ENCODE results near the gene MET.
"Not testable (repeated sequence)": the region's sequence is repeated elsewhere in the genome, so short reads cannot be mapped to it uniquely, and the experiment has no call there.

MET gene

DNA sequence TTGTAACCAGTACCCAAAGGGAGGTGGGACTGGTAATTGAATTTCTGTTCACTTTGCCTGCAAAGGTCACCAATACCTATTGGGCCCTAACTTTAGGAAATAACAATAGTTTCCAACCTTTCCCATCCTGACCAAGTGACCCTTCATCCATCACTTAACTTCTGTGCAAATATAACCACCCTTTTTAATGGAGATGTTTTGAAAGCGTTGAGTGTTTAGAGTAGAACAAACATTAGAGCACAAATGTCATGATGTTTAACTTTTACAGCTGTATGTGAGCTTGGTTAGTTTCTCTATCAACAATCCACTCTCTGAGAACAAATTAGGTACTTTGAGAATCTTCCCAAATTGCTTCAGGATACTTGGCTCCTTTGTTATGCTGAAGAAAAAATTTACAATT lies 66.4 kb downstream of the MET start:
- no peaks in the 10 kb centered on the region for H3K4me1 ChIP-seq (ENCODE audit: control insufficient read depth, insufficient read depth, low read length, poor library complexity, severe bottlenecking)
- no peak overlapping the region for H3K4me3 ChIP-seq (ENCODE audit: extremely low read depth, insufficient read depth, low read length, poor library complexity, severe bottlenecking)
- no peak overlapping the region for H3K27ac ChIP-seq (ENCODE audit: low read depth, low read length, severe bottlenecking)
- WGBS, 2 experiments (ENCODE audit: insufficient coverage in 2 of 2) = no CpG with 5 or more reads among the region's 1 CpG
- H3K9me3 ChIP-seq (ENCODE audit: control insufficient read depth, low read length) = no peaks in the 10 kb centered on the region
- H3K36me3 ChIP-seq (ENCODE audit: control insufficient read depth, insufficient read depth, low read length) = no peaks in the 10 kb centered on the region

DNA sequence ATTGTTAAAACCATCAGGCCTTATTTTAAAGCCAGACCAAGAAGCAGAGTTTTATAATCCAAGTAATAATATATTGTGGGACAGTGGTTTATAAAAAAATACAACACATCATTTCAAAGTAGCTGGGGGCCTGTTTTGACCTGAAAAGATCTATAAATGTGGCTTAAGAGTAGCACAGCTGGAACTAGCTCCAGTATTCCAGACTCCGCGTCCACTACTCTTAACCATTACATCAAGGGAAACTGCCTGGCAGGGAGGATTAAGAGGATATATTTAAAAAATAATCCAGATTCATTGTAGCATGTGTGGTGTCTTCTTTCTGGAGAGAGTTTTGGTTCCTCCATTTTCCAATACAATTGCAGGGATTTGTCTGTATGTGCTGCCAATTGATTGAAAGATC lies 67.3 kb downstream of the MET start:
- WGBS, 2 experiments (ENCODE audit: insufficient coverage in 2 of 2) = no CpG with 5 or more reads among the region's 2 CpGs
- Histone ChIP-seq H3K4me1 (ENCODE audit: control insufficient read depth, insufficient read depth, low read length, poor library complexity, severe bottlenecking) (no peaks in the 10 kb centered on the region), H3K9me3 (ENCODE audit: control insufficient read depth, low read length) (no peaks in the 10 kb centered on the region), H3K4me3 (ENCODE audit: extremely low read depth, insufficient read depth, low read length, poor library complexity, severe bottlenecking) (no peak overlapping the region), H3K36me3 (ENCODE audit: control insufficient read depth, insufficient read depth, low read length) (no peaks in the 10 kb centered on the region), H3K27ac (ENCODE audit: low read depth, low read length, severe bottlenecking) (no peak overlapping the region)

DNA sequence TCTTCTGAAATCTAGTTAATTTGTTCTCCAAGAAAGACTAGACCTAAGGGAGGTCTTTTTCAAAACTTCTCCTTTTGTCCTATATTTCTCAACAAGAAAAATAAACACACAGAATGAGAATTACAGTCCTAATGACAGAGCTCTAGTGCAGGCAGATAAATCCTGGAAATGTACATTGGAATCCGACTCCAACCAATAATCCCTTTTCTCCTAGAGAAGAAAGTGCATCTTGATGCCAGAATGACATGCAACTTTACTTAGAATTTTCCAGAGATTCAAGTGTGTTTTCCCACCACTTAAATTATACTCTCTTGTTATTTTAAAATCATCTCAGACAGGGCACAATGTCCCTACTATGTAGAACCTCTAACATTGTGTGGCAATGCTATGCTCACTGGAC lies 68.2 kb downstream of the MET start:
- no peak overlapping the region for H3K27ac ChIP-seq (ENCODE audit: low read depth, low read length, severe bottlenecking)
- H3K36me3 ChIP-seq (ENCODE audit: control insufficient read depth, insufficient read depth, low read length) = no peaks in the 10 kb centered on the region
- no peak overlapping the region for H3K4me3 ChIP-seq (ENCODE audit: extremely low read depth, insufficient read depth, low read length, poor library complexity, severe bottlenecking)
- H3K4me1 ChIP-seq (ENCODE audit: control insufficient read depth, insufficient read depth, low read length, poor library complexity, severe bottlenecking) = no peaks in the 10 kb centered on the region
- WGBS, 2 experiments (ENCODE audit: insufficient coverage in 2 of 2) = 82 to 100% methylated on average over 1 of the region's 1 CpG
- H3K9me3 ChIP-seq (ENCODE audit: control insufficient read depth, low read length) = no peaks in the 10 kb centered on the region

DNA sequence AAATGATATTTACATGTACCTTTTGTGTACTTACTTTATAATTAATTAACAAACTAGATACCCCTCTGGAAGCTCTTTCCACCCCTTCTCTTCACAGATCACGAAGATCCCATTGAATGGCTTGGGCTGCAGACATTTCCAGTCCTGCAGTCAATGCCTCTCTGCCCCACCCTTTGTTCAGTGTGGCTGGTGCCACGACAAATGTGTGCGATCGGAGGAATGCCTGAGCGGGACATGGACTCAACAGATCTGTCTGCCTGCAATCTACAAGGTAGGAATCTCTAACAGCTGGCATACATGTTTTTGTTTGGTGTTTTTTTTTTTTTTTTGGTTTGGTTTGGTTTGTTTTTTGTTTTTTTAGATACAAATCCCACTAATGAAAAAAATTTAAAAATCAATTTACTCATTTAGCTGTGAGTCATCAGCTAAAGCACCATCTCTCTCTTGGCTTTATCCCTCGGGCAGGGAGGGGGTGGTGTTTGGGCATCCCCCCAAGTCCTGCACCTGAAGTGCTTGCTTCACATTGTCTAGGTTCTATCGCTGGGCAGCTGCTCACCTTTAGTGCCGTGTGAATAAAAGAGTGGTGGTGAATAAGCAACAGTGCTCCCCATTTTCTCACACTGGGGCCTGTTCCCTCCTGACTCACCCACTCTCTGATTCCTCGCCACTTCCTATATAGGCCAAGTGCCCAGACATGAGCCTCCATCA lies 68.9 kb downstream of the MET start:
- no peak overlapping the region for H3K4me3 ChIP-seq (ENCODE audit: extremely low read depth, insufficient read depth, low read length, poor library complexity, severe bottlenecking)
- H3K4me1 ChIP-seq (ENCODE audit: control insufficient read depth, insufficient read depth, low read length, poor library complexity, severe bottlenecking) = no peaks in the 10 kb centered on the region
- H3K36me3 ChIP-seq (ENCODE audit: control insufficient read depth, insufficient read depth, low read length) = no peaks in the 10 kb centered on the region
- WGBS, 2 experiments (ENCODE audit: insufficient coverage in 2 of 2) = 99 to 100% methylated on average over 2 to 8 of the region's 9 CpGs
- no peak overlapping the region for H3K27ac ChIP-seq (ENCODE audit: low read depth, low read length, severe bottlenecking)
- no peaks in the 10 kb centered on the region for H3K9me3 ChIP-seq (ENCODE audit: control insufficient read depth, low read length)

DNA sequence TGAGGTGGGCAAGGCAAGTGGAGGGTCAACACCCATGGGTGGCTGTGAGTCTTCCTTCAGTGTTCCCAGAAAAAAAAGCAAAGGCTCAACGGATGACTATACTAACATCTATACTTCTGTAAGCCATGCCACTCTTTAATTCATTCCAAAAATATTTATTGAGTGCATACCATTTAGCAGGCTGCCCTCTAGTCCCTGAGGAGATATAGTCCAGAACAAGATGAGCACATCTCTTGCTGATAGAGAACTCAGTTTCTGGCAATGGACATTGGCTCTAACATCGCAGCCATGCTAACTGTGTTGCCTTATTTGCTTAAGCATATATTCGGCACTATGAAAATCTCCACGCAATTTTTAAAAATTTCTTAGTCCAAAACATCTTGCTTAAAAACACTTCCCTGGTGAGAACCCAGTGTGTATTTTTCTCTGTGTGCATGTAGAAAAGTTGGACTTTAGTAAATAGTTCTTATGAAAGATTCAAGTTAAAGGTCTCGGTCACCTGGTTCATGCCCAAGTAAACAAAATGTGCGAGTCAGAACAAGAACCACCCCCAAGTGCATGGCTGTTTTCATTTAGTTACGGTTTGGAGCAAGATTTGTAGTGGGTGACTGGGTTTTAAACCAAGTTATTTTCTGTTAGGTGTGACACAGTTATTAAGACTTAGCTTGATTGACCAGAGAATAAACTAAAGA lies 69.8 kb downstream of the MET start:
- H3K27ac ChIP-seq (ENCODE audit: low read depth, low read length, severe bottlenecking) = no peak overlapping the region

DNA sequence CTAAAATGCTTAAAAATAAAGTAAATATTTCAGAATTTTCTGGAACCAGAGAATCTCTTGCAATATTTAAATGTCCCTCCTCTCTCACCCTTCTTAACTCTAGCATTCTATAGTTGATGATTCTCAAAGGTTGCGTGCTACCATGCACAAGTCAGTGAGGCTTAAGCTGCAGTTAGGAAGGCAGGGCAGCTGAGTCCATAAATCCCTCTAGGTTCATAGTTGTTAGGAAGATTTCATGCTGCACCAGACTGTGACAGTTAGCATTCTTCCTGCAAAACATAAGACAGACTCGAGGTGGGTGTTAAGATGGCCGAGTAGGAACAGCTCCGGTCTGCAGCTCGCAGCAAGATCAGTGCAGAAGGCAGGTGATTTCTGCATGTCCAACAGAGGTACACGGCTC lies 70.6 kb downstream of the MET start:
- 90 to 94% methylated on average over 6 of the region's 6 CpGs for WGBS, 2 experiments (ENCODE audit: insufficient coverage in 2 of 2)
- H3K27ac ChIP-seq (ENCODE audit: low read depth, low read length, severe bottlenecking) = no peak overlapping the region
- no peaks in the 10 kb centered on the region for H3K36me3 ChIP-seq (ENCODE audit: control insufficient read depth, insufficient read depth, low read length)
- no peak overlapping the region for H3K4me3 ChIP-seq (ENCODE audit: extremely low read depth, insufficient read depth, low read length, poor library complexity, severe bottlenecking)
- H3K4me1 ChIP-seq (ENCODE audit: control insufficient read depth, insufficient read depth, low read length, poor library complexity, severe bottlenecking) = no peaks in the 10 kb centered on the region
- H3K9me3 ChIP-seq (ENCODE audit: control insufficient read depth, low read length) = no peaks in the 10 kb centered on the region

More for the DNA sequence above, 69.8 kb downstream of the MET start:
- H3K36me3 ChIP-seq (ENCODE audit: control insufficient read depth, insufficient read depth, low read length) = no peaks in the 10 kb centered on the region
- no peaks in the 10 kb centered on the region for H3K4me1 ChIP-seq (ENCODE audit: control insufficient read depth, insufficient read depth, low read length, poor library complexity, severe bottlenecking)
- H3K4me3 ChIP-seq (ENCODE audit: extremely low read depth, insufficient read depth, low read length, poor library complexity, severe bottlenecking) = no peak overlapping the region
- WGBS, 2 experiments (ENCODE audit: insufficient coverage in 2 of 2) = 93 to 97% methylated on average over 3 of the region's 7 CpGs
- no peaks in the 10 kb centered on the region for H3K9me3 ChIP-seq (ENCODE audit: control insufficient read depth, low read length)

DNA sequence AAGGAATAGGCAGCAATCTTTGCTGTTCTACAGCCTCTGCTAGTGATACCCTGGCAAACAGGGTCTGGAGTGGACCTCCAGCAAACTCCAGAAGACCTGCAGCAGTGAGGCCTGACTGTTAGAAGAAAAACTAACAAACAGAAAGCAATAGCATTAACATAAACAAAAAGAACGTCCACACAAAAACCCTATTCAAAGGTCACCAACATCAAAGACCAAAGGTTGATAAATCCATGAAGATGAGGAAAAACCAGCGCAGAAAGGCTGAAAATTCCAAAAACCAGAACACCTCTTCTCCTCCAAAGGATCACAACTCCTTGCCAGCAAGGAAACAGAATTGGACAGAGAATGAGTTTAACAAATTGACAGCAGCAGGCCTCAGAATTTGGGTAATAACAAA lies 71.8 kb downstream of the MET start:
- not testable (repeated sequence) for H3K27ac ChIP-seq (ENCODE audit: low read depth, low read length, severe bottlenecking); H3K4me3 ChIP-seq (ENCODE audit: extremely low read depth, insufficient read depth, low read length, poor library complexity, severe bottlenecking); H3K4me1 ChIP-seq (ENCODE audit: control insufficient read depth, insufficient read depth, low read length, poor library complexity, severe bottlenecking); H3K9me3 ChIP-seq (ENCODE audit: control insufficient read depth, low read length); H3K36me3 ChIP-seq (ENCODE audit: control insufficient read depth, insufficient read depth, low read length)
- WGBS, 2 experiments (ENCODE audit: insufficient coverage in 2 of 2) = 80% methylated on average over 1 of the region's 2 CpGs; no CpG with 5 or more reads in 1 of the 2 experiments

DNA sequence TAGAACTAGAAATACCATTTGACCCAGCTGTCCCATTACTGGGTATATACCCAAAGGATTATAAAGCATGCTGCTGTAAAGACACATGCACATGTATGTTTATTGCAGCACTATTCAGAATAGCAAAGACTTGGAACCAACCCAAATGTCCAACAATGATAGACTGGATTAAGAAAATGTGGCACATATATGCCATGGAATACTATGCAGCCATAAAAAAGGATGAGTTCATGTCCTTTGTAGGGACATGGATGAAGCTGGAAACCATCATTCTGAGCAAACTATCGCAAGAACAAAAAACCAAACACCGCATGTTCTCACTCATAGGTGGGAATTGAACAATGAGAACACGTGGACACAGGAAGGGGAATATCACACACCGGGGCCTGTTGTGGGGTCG lies 74.4 kb downstream of the MET start:
- WGBS, 2 experiments (ENCODE audit: insufficient coverage in 2 of 2) = no CpG with 5 or more reads among the region's 5 CpGs
- not testable (repeated sequence) for H3K36me3 ChIP-seq (ENCODE audit: control insufficient read depth, insufficient read depth, low read length); H3K27ac ChIP-seq (ENCODE audit: low read depth, low read length, severe bottlenecking); H3K4me1 ChIP-seq (ENCODE audit: control insufficient read depth, insufficient read depth, low read length, poor library complexity, severe bottlenecking); H3K9me3 ChIP-seq (ENCODE audit: control insufficient read depth, low read length); H3K4me3 ChIP-seq (ENCODE audit: extremely low read depth, insufficient read depth, low read length, poor library complexity, severe bottlenecking)

DNA sequence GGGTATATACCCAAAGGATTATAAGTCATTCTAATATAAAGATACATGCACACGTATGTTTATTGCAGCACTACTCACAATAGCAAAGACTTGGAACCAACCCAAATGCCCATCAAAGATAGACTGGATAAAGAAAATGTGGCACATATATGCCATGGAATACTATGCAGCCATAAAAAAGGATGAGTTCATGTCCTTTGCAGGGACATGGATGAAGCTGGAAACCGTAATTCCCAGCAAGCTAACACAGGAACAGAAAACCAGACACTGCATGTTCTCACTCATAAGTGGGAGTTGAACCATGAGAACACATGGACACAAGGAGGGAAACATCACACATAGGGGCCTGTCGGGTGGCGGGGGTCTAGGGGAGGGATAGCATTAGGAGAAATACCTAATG lies 79.1 kb downstream of the MET start:
- not testable (repeated sequence) for H3K4me3 ChIP-seq (ENCODE audit: extremely low read depth, insufficient read depth, low read length, poor library complexity, severe bottlenecking); H3K4me1 ChIP-seq (ENCODE audit: control insufficient read depth, insufficient read depth, low read length, poor library complexity, severe bottlenecking); H3K27ac ChIP-seq (ENCODE audit: low read depth, low read length, severe bottlenecking); H3K9me3 ChIP-seq (ENCODE audit: control insufficient read depth, low read length); H3K36me3 ChIP-seq (ENCODE audit: control insufficient read depth, insufficient read depth, low read length)
- 93% methylated on average over 3 of the region's 4 CpGs; no CpG with 5 or more reads in 1 of the 2 experiments for WGBS, 2 experiments (ENCODE audit: insufficient coverage in 2 of 2)

DNA sequence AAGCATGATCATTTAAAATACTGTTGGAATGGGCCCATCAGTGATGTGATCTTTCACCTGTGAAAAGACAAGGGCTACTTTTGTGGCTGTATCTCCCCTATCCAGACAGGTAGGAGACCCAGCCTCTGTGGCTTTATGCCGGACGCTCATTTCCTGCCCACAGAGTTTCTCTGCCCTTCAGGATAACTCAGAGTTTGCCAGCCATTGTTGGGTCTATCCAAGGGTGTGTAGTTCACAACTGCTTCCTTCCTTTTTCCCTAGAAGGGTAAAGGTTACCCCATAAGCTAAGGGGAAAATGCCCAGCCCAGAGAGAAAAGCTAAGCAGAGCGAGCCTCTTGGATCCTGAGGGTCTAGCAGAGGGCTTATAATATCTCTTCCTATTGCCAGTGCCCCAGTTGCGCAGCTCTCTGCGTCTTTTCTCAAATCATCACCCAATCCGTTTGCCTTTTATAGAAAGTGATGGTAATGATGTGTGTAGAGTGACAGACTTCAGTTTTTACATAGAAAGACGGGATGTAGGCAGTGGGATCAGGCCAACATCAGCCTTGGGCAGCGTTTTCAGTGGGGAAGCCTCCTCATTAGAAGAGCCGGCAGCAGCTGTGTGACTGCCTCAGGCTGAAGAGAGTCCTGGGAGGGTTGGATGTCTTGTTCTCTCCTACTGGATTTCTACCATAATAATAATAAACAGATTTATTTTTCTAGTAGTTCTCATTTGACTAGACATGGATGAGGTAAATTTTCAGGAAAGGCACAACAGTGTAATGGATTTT lies 80.5 kb downstream of the MET start:
- Histone ChIP-seq H3K27ac (ENCODE audit: low read depth, low read length, severe bottlenecking) (no peak overlapping the region), H3K36me3 (ENCODE audit: control insufficient read depth, insufficient read depth, low read length) (no peaks in the 10 kb centered on the region), H3K4me3 (ENCODE audit: extremely low read depth, insufficient read depth, low read length, poor library complexity, severe bottlenecking) (no peak overlapping the region), H3K4me1 (ENCODE audit: control insufficient read depth, insufficient read depth, low read length, poor library complexity, severe bottlenecking) (no peaks in the 10 kb centered on the region), H3K9me3 (ENCODE audit: control insufficient read depth, low read length) (no peaks in the 10 kb centered on the region)
- 82 to 91% methylated on average over 2 to 6 of the region's 9 CpGs for WGBS, 2 experiments (ENCODE audit: insufficient coverage in 2 of 2)

DNA sequence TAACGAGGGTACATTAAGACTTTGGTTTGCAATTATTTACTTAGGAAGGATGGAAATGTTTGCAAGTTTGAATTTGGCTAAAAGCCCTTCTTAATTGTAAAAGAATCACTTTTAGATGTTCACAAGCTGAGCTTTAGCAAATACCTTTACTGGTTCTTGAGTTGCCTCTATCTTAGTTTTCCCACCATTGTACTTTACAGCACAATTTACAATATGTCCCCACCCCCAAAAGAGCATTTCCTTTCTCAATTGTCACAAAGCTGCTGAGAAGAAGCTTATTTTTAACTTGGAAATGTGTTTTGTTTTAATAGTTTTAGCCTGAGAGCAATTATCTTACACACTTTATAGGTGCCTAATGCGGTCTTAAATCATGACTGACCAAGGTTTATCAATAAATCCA lies 81.1 kb downstream of the MET start:
- 83 to 100% methylated on average over 1 of the region's 2 CpGs for WGBS, 2 experiments (ENCODE audit: insufficient coverage in 2 of 2)
- H3K4me3 ChIP-seq (ENCODE audit: extremely low read depth, insufficient read depth, low read length, poor library complexity, severe bottlenecking) = no peak overlapping the region
- no peaks in the 10 kb centered on the region for H3K36me3 ChIP-seq (ENCODE audit: control insufficient read depth, insufficient read depth, low read length)
- no peaks in the 10 kb centered on the region for H3K9me3 ChIP-seq (ENCODE audit: control insufficient read depth, low read length)
- no peaks in the 10 kb centered on the region for H3K4me1 ChIP-seq (ENCODE audit: control insufficient read depth, insufficient read depth, low read length, poor library complexity, severe bottlenecking)
- no peak overlapping the region for H3K27ac ChIP-seq (ENCODE audit: low read depth, low read length, severe bottlenecking)
